Vagina (tissue), 2 donors: ENCODE measurements around the gene SLC13A5. TPM values are rescaled to one million over a fixed set of nuclear protein-coding genes. Genes with fewer than 3 reads are reported as not detected.

Source experiments
- DNase-seq, 2 donors: peaks; one replicate each; pipeline ENCODE4 v3.0.0-alpha.2; 2017; ENCODE audit errors: extremely low spot score in 2 of 2
- H3K27ac ChIP-seq: fragments of 200-600 bp; sonication (generic); one replicate; pipeline ENCODE4 v1.5.1; 2019
- H3K27me3 ChIP-seq: fragments of 200-600 bp; sonication (generic); one replicate; pipeline ENCODE4 v1.5.1; 2019
- H3K36me3 ChIP-seq, 2 donors: fragments of 200-600 bp; sonication (generic); one replicate each; pipeline ENCODE4 v1.5.1; 2017 to 2019
- H3K4me1 ChIP-seq: fragments of 200-600 bp; sonication (generic); one replicate; pipeline ENCODE4 v1.5.1; 2019
- H3K4me3 ChIP-seq, 2 donors: fragments of 200-600 bp; sonication (generic); 1 replicate in 1 of 2; 2 replicates in 1 of 2; pipeline ENCODE4 v1.5.1; 2016 to 2019
- H3K9me3 ChIP-seq: fragments of 200-600 bp; sonication (generic); one replicate; pipeline ENCODE4 v1.5.1; 2019
- CTCF ChIP-seq, 3 experiments: fragments of 450-650 bp in 2 of 3; fragments of 200-600 bp in 1 of 3; sonication (generic) in 1 of 3; IDR thresholded peaks; one replicate each; pipeline ENCODE4 v1.5.1; 2017 to 2019; ENCODE audit warnings: antibody characterized with exemption in 3 of 3, mild to moderate bottlenecking in 2 of 3, moderate library complexity in 2 of 3
- POLR2A ChIP-seq, 2 donors: fragments of 450-650 bp; IDR thresholded peaks; one replicate each; pipeline ENCODE4 v1.6.1; 2017; ENCODE audit warnings: antibody characterized with exemption in 2 of 2, mild to moderate bottlenecking in 2 of 2, moderate library complexity in 2 of 2
- POLR2AphosphoS5 ChIP-seq, 2 donors: sonication (generic); formaldehyde crosslinking; IDR thresholded peaks; one replicate each; pipeline ENCODE4 v1.9.0; 2017; ENCODE audit warnings: antibody characterized with exemption in 2 of 2, mild to moderate bottlenecking in 2 of 2, low read depth in 1 of 2; ENCODE audit not compliant: insufficient read depth in 1 of 2
- intact Hi-C: fragments of 100-400 bp; cut with DNase I; formaldehyde crosslinking; loops from one replicate; pipeline ENCODE4 v1.15.1; 2023
- total RNA-seq: library from RNA; depleted of rRNA; stranded (reverse); fragments of >200 nt; gene quantifications from one replicate; pipeline ENCODE4 v1.2.3, GENCODE V29; 2016

The SLC13A5 gene
- total RNA-seq, 1 donor from 2014 or later, result 1.7 TPM

- peak in 1 of 2 donors; percentile 89 for DNase-seq
- intact Hi-C loops, result loop anchor here (10.0 kb wide), 2 partner anchors 165 to 335 kb away; partner anchors contain the start of gene TEKT1
- Histone ChIP-seq H3K27me3 (no peaks in the 10 kb centered on the region), H3K36me3 (no peaks in the 10 kb centered on the region), H3K27ac (peak overlapping the region; percentile 2), H3K9me3 (no peaks in the 10 kb centered on the region), H3K4me1 (no peaks in the 10 kb centered on the region), H3K4me3 (no peak overlapping the region)
- TF ChIP-seq POLR2AphosphoS5 (IDR thresholded peaks at IDR 0.05; ENCODE audit: insufficient read depth in 1 of 2, low read depth in 1 of 2), result peak in 1 of 2 donors; percentile 34
- TF ChIP-seq POLR2A (IDR thresholded peaks at IDR 0.05), result no peak
- no peak for TF ChIP-seq CTCF (IDR thresholded peaks at IDR 0.05)
Measured at GRCh38 chr17:6669479-6670212, 43.5 kb downstream of the SLC13A5 start.

DNA sequence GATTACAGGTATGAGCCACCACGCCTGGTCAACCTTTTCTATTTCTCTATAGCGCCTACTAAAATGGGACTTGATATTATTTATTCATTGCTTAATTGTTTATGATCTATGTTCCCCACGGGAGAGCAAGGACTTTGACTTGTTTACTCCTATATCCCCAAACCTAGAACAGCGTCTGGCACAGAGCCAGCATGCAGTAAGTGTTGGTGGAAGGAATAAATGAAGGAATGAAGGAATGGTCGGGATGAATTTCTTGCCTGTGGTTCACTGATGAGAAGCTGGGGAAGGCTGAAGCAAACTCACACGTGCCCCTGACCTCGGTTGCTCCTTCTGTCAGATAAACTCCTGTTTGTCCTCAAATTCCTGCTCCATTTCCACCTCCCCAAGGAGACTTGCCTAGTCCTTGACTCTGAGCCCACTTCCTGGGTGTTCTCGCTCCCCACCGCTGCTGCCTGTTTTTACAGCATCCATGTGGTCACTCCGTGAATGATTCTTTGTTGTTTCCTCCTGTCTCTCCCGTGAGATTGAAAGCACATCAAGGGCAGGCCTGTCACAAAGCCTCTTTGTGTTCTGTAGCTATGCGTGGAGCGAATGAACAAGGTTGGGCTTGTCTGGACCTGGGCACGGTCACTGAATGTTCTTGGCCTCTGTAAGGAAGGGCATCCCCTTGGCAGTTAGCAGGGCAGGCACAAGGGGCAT, 44.3 kb downstream of the SLC13A5 start:
- Histone ChIP-seq H3K9me3 (no peaks in the 10 kb centered on the region), H3K36me3 (no peaks in the 10 kb centered on the region), H3K4me1 (no peaks in the 10 kb centered on the region), H3K27me3 (no peaks in the 10 kb centered on the region), H3K4me3 (no peak overlapping the region), H3K27ac (peak overlapping the region; percentile 2)
- intact Hi-C loops, result loop anchor here (10.0 kb wide), 2 partner anchors 166 to 336 kb away; partner anchors contain the start of gene TEKT1
- TF ChIP-seq POLR2AphosphoS5 (IDR thresholded peaks at IDR 0.05; ENCODE audit: insufficient read depth in 1 of 2, low read depth in 1 of 2) (no peak), CTCF (IDR thresholded peaks at IDR 0.05) (no peak), POLR2A (IDR thresholded peaks at IDR 0.05) (no peak)
- DNase-seq, result peak; percentile 52 to 77

DNA sequence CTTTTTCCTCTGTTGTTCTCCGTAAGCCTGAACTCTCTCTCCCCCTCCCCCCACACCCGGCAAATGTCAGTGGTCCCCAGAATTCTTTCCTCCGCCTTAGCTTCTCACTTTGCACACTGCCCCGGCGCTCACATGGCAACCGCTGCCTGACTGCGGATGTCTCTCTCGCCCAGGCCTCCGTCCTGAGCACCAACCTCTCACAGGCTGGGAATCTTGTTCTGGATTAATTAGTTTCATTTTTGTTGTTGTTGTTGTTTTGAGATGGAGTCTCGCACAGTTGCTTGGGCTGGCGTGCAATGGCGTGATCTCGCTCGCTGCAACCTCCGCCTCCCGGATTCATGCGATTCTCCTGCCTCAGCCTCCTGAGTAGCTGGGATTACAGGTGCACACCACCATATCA, 45.0 kb downstream of the SLC13A5 start:
- intact Hi-C loops, result loop anchor here (10.0 kb wide), 2 partner anchors 167 to 337 kb away; partner anchors contain the start of gene TEKT1
- H3K4me1 ChIP-seq, result no peaks in the 10 kb centered on the region
- no peak overlapping the region for H3K4me3 ChIP-seq
- no peaks in the 10 kb centered on the region for H3K36me3 ChIP-seq
- H3K9me3 ChIP-seq, result no peaks in the 10 kb centered on the region
- H3K27me3 ChIP-seq, result no peaks in the 10 kb centered on the region
- peak in 1 of 2 donors; percentile 12 for DNase-seq
- H3K27ac ChIP-seq, result no peak overlapping the region
- TF ChIP-seq POLR2A (IDR thresholded peaks at IDR 0.05) (no peak), CTCF (IDR thresholded peaks at IDR 0.05) (no peak), POLR2AphosphoS5 (IDR thresholded peaks at IDR 0.05; ENCODE audit: insufficient read depth in 1 of 2, low read depth in 1 of 2) (no peak)

DNA sequence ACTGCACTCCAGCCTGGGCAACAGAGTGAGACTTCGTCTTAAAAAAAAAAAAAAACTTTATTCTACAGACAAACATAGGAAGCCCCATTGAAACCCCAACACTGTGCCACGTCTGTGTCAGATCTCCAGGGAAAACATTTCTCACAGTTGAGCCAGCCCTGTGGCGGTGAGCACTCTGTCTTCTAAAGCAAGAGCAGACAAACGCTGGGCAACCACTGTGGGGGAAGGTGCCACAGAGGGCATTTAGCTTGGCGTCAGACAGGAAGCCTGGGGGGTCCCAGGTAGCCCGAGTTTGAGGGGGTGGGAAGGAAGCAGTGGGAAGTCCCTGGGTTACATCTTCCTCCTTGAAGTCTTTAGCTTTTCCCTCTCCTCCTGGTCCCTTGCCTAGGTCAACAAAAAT, 45.7 kb downstream of the SLC13A5 start:
- intact Hi-C loops, result loop anchor here (10.0 kb wide), 2 partner anchors 167 to 337 kb away; partner anchors contain the start of gene TEKT1
- DNase-seq, result peak in 1 of 2 donors; percentile 49

More for the DNA sequence above, 45.7 kb downstream of the SLC13A5 start:
- Histone ChIP-seq H3K4me3 (no peak overlapping the region), H3K9me3 (no peaks in the 10 kb centered on the region), H3K27me3 (no peaks in the 10 kb centered on the region), H3K27ac (no peak overlapping the region), H3K4me1 (no peaks in the 10 kb centered on the region), H3K36me3 (no peaks in the 10 kb centered on the region)
- no peak for TF ChIP-seq CTCF (IDR thresholded peaks at IDR 0.05)
